HUES6 (cell line): Measurements from ENCODE around the gene HDAC4.

Experiments
- H3K27ac ChIP-seq: 2 replicates; pipeline ENCODE4 v1.7.0; 2013; ENCODE audit warnings: low read depth, mild to moderate bottlenecking, low read length, inconsistent platforms
- H3K27me3 ChIP-seq: 2 replicates; pipeline ENCODE4 v1.6.1; 2013; ENCODE audit warnings: low read length; ENCODE audit not compliant: control insufficient read depth, insufficient read depth
- H3K36me3 ChIP-seq: 2 replicates; pipeline ENCODE4 v1.6.1; 2013; ENCODE audit warnings: low read length; ENCODE audit not compliant: control insufficient read depth, insufficient read depth
- H3K4me1 ChIP-seq: 2 replicates; pipeline ENCODE4 v1.6.1; 2013; ENCODE audit warnings: low read length; ENCODE audit not compliant: control insufficient read depth, insufficient read depth
- H3K4me3 ChIP-seq: 2 replicates; pipeline ENCODE4 v1.5.1; 2013; ENCODE audit warnings: low read depth, low read length
- H3K9ac ChIP-seq: one replicate; pipeline ENCODE4 v1.6.1; 2013; ENCODE audit warnings: mild to moderate bottlenecking, low read length
- H3K9me3 ChIP-seq: 2 replicates; pipeline ENCODE4 v1.6.1; 2013; ENCODE audit warnings: low read depth, low read length; ENCODE audit not compliant: control insufficient read depth, insufficient read depth

Gene HDAC4

GRCh38 chr2:239163688-239164334 is 237.0 kb downstream of the HDAC4 start:
- H3K36me3 ChIP-seq, result peaks cover 15% of the 10 kb centered on the region
- no peak overlapping the region for H3K9ac ChIP-seq
- no peak overlapping the region for H3K4me3 ChIP-seq
- no peaks in the 10 kb centered on the region for H3K9me3 ChIP-seq
- no peaks in the 10 kb centered on the region for H3K4me1 ChIP-seq
- no peaks in the 10 kb centered on the region for H3K27me3 ChIP-seq
- H3K27ac ChIP-seq, result no peak overlapping the region

DNA sequence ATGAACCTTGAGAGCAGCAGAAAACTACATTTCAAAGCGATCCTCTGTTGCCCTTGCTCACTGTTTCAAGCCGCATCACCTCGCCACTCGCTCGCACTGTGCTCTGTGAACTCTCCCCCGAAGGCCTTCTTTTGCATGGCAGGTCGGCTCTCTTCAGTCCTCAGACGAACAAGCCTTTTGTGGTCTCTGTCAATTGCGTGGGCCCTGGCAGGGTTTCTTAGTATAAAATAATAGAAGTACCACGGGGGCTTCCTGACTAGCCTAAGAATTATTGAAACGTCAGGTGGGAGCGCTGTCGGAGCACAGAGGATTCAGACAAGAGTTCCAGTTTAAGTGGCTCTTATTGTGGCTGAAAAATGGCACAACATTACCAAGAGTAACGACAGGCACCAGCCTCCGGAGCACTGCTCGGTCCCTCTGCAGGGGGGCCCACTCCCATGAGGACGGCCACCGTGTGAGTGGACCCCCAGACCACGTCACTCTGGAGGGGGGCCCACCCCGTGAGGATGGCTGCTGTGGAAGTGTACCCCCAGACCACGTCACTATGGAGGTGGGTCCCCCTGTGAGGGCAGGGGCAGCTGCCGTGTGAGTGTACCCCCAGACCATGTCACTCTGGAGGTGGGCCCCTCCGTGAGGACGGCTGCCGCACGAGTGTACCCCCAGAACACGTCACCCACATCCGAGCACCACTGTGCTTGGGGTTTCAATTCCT is 237.7 kb downstream of the HDAC4 start:
- no peaks in the 10 kb centered on the region for H3K4me1 ChIP-seq
- H3K4me3 ChIP-seq, result no peak overlapping the region
- H3K27ac ChIP-seq, result no peak overlapping the region
- H3K9ac ChIP-seq, result no peak overlapping the region
- no peaks in the 10 kb centered on the region for H3K27me3 ChIP-seq
- peaks cover 15% of the 10 kb centered on the region for H3K36me3 ChIP-seq
- H3K9me3 ChIP-seq, result no peaks in the 10 kb centered on the region

DNA sequence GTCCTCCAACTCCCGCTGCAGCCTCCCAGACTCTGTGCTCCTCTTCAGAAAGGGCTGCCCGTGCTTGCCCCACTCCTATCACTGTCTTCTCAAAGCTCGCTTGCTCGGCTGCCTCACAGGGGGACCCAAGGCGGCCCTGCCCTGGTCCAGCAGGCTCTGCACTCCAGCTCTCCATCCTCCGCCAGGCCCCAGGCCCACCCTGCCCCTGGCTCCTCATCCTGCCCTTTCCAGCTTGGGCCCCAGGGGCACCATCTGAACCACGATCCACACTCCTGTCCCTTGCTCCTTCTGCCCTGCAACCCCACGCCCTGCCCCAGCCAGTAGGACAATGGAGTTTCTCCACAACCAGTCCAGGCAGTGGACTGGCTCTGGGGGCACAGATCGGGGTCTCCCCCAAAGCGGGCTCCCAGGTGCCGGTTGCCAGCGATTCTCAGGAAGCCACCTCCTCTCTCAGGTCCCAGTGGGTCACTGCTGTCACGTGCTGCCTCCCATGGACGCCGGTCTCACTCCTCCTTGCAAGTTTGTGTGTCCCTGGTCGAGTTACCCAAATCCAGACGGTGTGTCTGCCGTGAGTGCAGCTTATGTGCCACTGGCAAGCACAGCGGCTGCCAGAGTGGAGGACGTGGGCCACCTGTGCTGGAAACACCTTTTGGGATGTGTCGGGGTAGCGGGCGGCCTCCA is 238.5 kb downstream of the HDAC4 start:
- Histone ChIP-seq H3K4me3 (no peak overlapping the region), H3K27ac (no peak overlapping the region), H3K27me3 (no peaks in the 10 kb centered on the region), H3K4me1 (no peaks in the 10 kb centered on the region; the same call in 1 of the 2 replicates), H3K9ac (no peak overlapping the region), H3K36me3 (peaks cover 15% of the 10 kb centered on the region), H3K9me3 (no peaks in the 10 kb centered on the region)

DNA sequence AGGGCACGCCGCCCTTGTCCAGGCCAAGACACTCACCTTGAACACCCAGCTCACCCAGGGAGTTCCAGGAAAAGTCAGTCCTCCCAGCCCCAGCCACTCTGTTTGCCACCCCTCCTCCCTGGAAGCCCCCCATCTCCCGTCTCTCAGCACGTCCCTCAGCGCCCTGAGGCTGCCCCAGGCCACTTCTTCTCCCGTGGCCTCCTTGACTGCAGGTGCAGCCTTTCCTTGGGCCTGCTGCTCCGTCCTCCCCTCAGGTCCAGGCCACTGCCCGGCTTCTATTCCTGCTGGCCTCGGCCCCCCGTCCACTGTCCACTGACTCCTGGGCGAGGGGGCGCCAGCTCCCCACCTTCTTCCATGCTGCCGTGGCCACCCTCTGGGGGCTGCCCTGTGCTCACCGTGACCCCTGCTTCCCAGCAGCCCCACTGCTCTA is 239.1 kb downstream of the HDAC4 start:
- Histone ChIP-seq H3K9ac (no peak overlapping the region), H3K36me3 (peaks cover 16% of the 10 kb centered on the region), H3K27me3 (no peaks in the 10 kb centered on the region), H3K9me3 (no peaks in the 10 kb centered on the region), H3K4me3 (no peak overlapping the region), H3K4me1 (no peaks in the 10 kb centered on the region; the same call in 1 of the 2 replicates), H3K27ac (no peak overlapping the region)

- H3K36me3 ChIP-seq, result peaks cover 28% of the 10 kb centered on the region
- no peak overlapping the region for H3K27ac ChIP-seq
- no peaks in the 10 kb centered on the region for H3K27me3 ChIP-seq
- H3K9me3 ChIP-seq, result no peaks in the 10 kb centered on the region
- no peak overlapping the region for H3K9ac ChIP-seq
- no peaks in the 10 kb centered on the region; the same call in 1 of the 2 replicates for H3K4me1 ChIP-seq
- no peak overlapping the region for H3K4me3 ChIP-seq
These were observed 240.3 kb downstream of the HDAC4 start for GRCh38 chr2:239160226-239161143.

- H3K36me3 ChIP-seq, result peaks cover 37% of the 10 kb centered on the region
- H3K9ac ChIP-seq, result no peak overlapping the region
- H3K4me3 ChIP-seq, result no peak overlapping the region
- no peaks in the 10 kb centered on the region for H3K27me3 ChIP-seq
- H3K27ac ChIP-seq, result no peak overlapping the region
- no peaks in the 10 kb centered on the region; the same call in 1 of the 2 replicates for H3K4me1 ChIP-seq
- no peaks in the 10 kb centered on the region for H3K9me3 ChIP-seq
These were observed 241.3 kb downstream of the HDAC4 start for GRCh38 chr2:239159476-239159911.

DNA sequence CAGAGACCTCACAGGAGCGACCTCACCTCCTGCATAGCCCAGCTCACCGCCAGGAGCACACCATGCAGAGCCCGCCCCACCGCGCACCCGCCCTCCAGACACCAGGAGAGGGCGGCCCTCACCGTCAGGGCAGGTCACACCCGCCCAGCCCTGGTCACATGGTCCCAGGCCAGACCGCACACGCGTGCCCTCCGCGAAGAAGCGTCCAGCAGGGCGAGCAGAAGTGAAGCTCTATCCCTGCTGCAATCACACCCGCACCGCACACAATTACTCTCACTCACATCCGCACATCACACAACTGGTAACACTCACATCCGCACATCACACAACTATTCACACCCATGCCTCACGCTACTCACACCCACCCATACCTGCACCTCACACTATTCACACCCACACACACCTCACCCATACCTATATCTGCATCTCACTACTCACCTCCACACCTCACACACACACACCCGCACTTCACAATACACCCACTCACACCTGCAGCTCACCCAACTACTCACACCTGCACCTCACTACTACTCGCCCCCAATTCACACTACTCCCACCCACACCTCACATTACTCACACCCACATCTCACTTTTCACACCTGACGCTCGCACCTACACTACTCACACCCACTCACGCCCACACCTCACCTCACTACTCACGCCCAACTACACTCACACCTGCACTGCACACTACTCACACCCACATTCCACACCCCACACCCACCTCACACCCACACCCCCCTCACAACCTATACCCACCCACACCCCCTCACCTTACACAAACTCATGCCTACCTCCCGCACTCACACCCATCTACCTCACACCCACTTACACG is 242.0 kb downstream of the HDAC4 start:
- Histone ChIP-seq H3K4me1 (no peaks in the 10 kb centered on the region; the same call in 1 of the 2 replicates), H3K27ac (no peak overlapping the region), H3K9me3 (no peaks in the 10 kb centered on the region), H3K4me3 (no peak overlapping the region), H3K36me3 (peaks cover 43% of the 10 kb centered on the region), H3K27me3 (no peaks in the 10 kb centered on the region), H3K9ac (no peak overlapping the region)

- Histone ChIP-seq H3K9ac (no peak overlapping the region), H3K36me3 (peaks cover 42% of the 10 kb centered on the region), H3K4me3 (no peak overlapping the region), H3K27ac (no peak overlapping the region), H3K4me1 (no peaks in the 10 kb centered on the region; the same call in 1 of the 2 replicates), H3K27me3 (no peaks in the 10 kb centered on the region), H3K9me3 (no peaks in the 10 kb centered on the region)
These were observed 243.0 kb downstream of the HDAC4 start for GRCh38 chr2:239157771-239158170.

- H3K4me3 ChIP-seq, result no peak overlapping the region
- peaks cover 38% of the 10 kb centered on the region for H3K36me3 ChIP-seq
- no peaks in the 10 kb centered on the region for H3K27me3 ChIP-seq
- no peak overlapping the region for H3K9ac ChIP-seq
- H3K4me1 ChIP-seq, result no peaks in the 10 kb centered on the region; the same call in 1 of the 2 replicates
- no peak overlapping the region for H3K27ac ChIP-seq
- no peaks in the 10 kb centered on the region for H3K9me3 ChIP-seq
These were observed 243.6 kb downstream of the HDAC4 start for GRCh38 chr2:239157269-239157668.
